Activated gamma-delta T cell (primary cell): ENCODE results near the gene SENP2.
"Not testable (repeated sequence)": the region's sequence is repeated elsewhere in the genome, so short reads cannot be mapped to it uniquely, and the experiment has no call there.

Experiments used
- DNase-seq: peaks from one replicate; lab custom pipeline; 2025; lab: John Stamatoyannopoulos, UW
- total RNA-seq, 2 donors: gene quantifications; one replicate each; lab custom pipeline; 2026; lab: John Stamatoyannopoulos, UW

Gene SENP2
- total RNA-seq = 52.5 to 55.9 reads per million in 2 donors

GRCh38 chr3:185585859-185586685 lies at the start of gene SENP2:
Gene SENP2, plus strand, starts transcription at chr3:185586295. Its CDS starts 119 bp downstream, at chr3:185586414.
- DNase-seq = peak; percentile 95

GRCh38 chr3:185537369-185537970 lies 48.6 kb upstream of the SENP2 start:
- no peak for DNase-seq

GRCh38 chr3:185539934-185540333 lies 46.2 kb upstream of the SENP2 start:
- no peak for DNase-seq

GRCh38 chr3:185540695-185541094 lies 45.4 kb upstream of the SENP2 start:
- no peak for DNase-seq

GRCh38 chr3:185549122-185549521 lies 37.0 kb upstream of the SENP2 start:
- DNase-seq = no peak

GRCh38 chr3:185549651-185550111 lies 36.4 kb upstream of the SENP2 start:
- DNase-seq = no peak

- no peak for DNase-seq
These were observed 33.7 kb upstream of the SENP2 start, which contains the start of gene LIPH for GRCh38 chr3:185552358-185552877. Gene LIPH, minus strand, starts transcription at chr3:185552588. Its CDS starts 117 bp downstream, at chr3:185552471.

GRCh38 chr3:185555101-185555501 lies 31.0 kb upstream of the SENP2 start:
- no peak for DNase-seq

GRCh38 chr3:185555860-185556347 lies 30.2 kb upstream of the SENP2 start:
- no peak for DNase-seq

GRCh38 chr3:185556640-185557039 lies 29.5 kb upstream of the SENP2 start:
- DNase-seq = not testable (repeated sequence)

- DNase-seq = no peak
These were observed 27.7 kb upstream of the SENP2 start for GRCh38 chr3:185558395-185558794.

- DNase-seq = no peak
These were observed 26.4 kb upstream of the SENP2 start for GRCh38 chr3:185559706-185560090.

- no peak for DNase-seq
These were observed 25.4 kb upstream of the SENP2 start for GRCh38 chr3:185560676-185561075.

- DNase-seq = no peak
These were observed 24.6 kb upstream of the SENP2 start for GRCh38 chr3:185561374-185561943.

GRCh38 chr3:185561958-185562357 lies 24.1 kb upstream of the SENP2 start:
- no peak for DNase-seq

GRCh38 chr3:185572183-185572582 lies 13.9 kb upstream of the SENP2 start:
- no peak for DNase-seq

- not testable (repeated sequence) for DNase-seq
These were observed 10.8 kb upstream of the SENP2 start for GRCh38 chr3:185575108-185575869.

- DNase-seq = no peak
These were observed 3.9 kb upstream of the SENP2 start for GRCh38 chr3:185582236-185582635.

- DNase-seq = no peak
These were observed 3.2 kb upstream of the SENP2 start for GRCh38 chr3:185582871-185583270.

GRCh38 chr3:185583925-185584324 lies 2.2 kb upstream of the SENP2 start:
- DNase-seq = no peak

GRCh38 chr3:185584686-185585085 lies 1.4 kb upstream of the SENP2 start:
- no peak for DNase-seq

- no peak for DNase-seq
These were observed 607 bp upstream of the SENP2 start for GRCh38 chr3:185585518-185585858.
